GM12873 (cell line): Measurements from ENCODE around the gene USP3.

Experiments used
- TF ChIP-seq, protein P1 (sequence below): IDR thresholded peaks from 2 replicates; pipeline ENCODE4 v1.5.1; 2012; ENCODE audit warnings: low read depth, mild to moderate bottlenecking, moderate library complexity, low read length, control low read depth; ENCODE audit not compliant: insufficient read depth; ENCODE audit errors: missing control alignments

Gene USP3

DNA sequence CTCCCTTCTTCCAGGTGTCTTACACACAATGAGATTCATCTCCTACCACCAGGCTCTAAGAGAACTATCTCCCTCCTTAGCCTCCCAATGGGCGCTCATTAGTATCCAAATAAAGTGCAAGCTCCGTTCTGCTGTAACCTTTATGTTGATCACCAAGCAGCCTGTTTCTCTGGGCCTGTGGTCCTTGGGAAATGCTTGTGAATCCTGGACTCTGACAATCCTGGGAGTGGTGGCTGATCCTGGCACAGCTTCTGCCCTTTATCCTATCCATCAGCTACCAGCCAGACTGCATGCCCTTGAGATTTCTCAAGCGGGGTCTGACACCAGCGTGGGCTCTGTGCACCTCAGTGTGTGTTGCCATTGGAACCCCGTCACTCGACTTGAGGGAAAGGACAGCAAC is 26.1 kb upstream of the USP3 start:
- TF ChIP-seq, protein P1, sequence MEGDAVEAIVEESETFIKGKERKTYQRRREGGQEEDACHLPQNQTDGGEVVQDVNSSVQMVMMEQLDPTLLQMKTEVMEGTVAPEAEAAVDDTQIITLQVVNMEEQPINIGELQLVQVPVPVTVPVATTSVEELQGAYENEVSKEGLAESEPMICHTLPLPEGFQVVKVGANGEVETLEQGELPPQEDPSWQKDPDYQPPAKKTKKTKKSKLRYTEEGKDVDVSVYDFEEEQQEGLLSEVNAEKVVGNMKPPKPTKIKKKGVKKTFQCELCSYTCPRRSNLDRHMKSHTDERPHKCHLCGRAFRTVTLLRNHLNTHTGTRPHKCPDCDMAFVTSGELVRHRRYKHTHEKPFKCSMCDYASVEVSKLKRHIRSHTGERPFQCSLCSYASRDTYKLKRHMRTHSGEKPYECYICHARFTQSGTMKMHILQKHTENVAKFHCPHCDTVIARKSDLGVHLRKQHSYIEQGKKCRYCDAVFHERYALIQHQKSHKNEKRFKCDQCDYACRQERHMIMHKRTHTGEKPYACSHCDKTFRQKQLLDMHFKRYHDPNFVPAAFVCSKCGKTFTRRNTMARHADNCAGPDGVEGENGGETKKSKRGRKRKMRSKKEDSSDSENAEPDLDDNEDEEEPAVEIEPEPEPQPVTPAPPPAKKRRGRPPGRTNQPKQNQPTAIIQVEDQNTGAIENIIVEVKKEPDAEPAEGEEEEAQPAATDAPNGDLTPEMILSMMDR = no peak

GRCh38 chr15:63480441-63480821 is 24.0 kb upstream of the USP3 start:
- TF ChIP-seq, protein P1 = no peak

- TF ChIP-seq, protein P1 = no peak
Measured at GRCh38 chr15:63481105-63481810, 23.1 kb upstream of the USP3 start.

DNA sequence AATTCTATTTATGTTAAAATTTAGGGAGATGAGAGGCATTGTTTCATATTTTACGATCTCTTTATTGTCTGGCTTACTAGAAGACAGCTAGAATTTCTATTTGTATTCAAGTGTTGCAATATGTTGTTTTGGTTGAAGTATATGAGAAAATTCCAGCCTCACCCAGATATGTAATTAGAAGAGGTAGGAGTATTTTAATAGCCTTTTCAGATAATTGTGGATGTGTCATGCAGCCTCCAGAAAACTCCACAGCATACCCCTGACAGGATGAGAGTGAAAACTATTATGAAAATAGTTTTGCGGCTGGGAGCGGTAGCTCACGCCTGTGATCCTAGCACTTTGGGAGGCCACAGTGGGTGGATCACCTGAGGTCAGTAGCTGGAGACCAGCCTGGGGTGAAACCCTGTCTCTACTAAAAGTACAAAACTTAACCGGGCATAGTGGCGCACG is 21.5 kb upstream of the USP3 start:
- TF ChIP-seq, protein P1 = no peak

- TF ChIP-seq, protein P1 = no peak
Measured at GRCh38 chr15:63483521-63484371, 20.6 kb upstream of the USP3 start.

GRCh38 chr15:63484433-63485186 is 19.8 kb upstream of the USP3 start:
- TF ChIP-seq, protein P1 = no peak

DNA sequence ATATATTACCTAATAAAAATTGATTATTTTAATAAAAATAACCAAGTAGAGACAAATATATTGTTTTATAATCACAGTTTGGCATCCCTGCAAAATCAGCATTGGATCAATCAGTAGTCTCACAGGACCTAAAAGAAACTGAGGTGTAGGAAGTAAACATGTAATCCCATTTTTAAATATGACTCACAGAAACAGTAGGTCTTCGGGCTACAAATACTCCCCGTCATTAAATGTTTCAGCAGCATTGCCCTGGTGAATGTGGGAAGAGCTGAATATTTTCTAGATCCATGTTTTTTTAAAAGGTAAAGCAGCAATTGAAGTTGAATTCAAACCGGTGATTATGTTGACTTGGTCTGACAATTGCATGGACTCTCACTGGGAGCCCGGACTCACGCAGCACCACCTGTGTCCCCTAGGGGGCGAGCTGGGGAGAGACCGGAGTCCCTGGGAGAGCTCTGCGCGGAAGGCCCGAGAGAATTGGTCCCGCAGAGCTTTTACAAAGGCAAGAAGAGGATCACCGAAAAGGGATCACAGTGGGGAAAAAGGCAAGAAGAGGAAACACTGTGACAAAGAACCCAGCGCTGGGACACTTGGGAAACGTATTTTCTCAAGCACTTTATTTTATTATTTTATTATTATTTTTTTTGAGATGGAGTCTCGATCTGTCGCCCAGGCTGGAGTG is 17.2 kb upstream of the USP3 start:
- TF ChIP-seq, protein P1 = peak; percentile 97
